Prostate gland (tissue), 2 donors: ENCODE data around the gene PLPPR2. TPM values are rescaled to one million over a fixed set of nuclear protein-coding genes. Genes with fewer than 3 reads are reported as not detected.
"Not testable (repeated sequence)": the region's sequence is repeated elsewhere in the genome, so short reads cannot be mapped to it uniquely, and the experiment has no call there.

Experiments used
- DNase-seq: peaks from one replicate; pipeline ENCODE4 v3.0.0-alpha.2; 2019; ENCODE audit warnings: low spot score
- H3K27ac ChIP-seq, 2 donors: fragments of 200-600 bp; sonication (generic); 2 replicates each; pipeline ENCODE4 v1.5.1; 2017 to 2019
- H3K27me3 ChIP-seq: fragments of 200-600 bp; sonication (generic); replicated peaks from 2 replicates; pipeline ENCODE4 v1.5.1; 2019; ENCODE audit not compliant: insufficient read depth
- H3K36me3 ChIP-seq, 2 donors: fragments of 200-600 bp; sonication (generic); 1 replicate in 1 of 2; 2 replicates in 1 of 2; pipeline versions ENCODE4 v1.5.1 to v1.8.1; 2017 to 2019
- H3K4me1 ChIP-seq: fragments of 200-600 bp; sonication (generic); replicated peaks from 2 replicates; pipeline ENCODE4 v1.5.1; 2019
- H3K4me3 ChIP-seq, 2 donors: fragments of 200-600 bp; sonication (generic); 2 replicates each; pipeline ENCODE4 v1.5.1; 2017 to 2019
- H3K9me3 ChIP-seq: fragments of 200-600 bp; sonication (generic); 2 replicates; pipeline ENCODE4 v1.5.1; 2017
- POLR2A ChIP-seq: fragments of 450-650 bp; IDR thresholded peaks from one replicate; pipeline ENCODE4 v1.6.1; 2016; ENCODE audit warnings: antibody characterized with exemption, mild to moderate bottlenecking
- POLR2AphosphoS5 ChIP-seq: sonication (generic); formaldehyde crosslinking; IDR thresholded peaks from one replicate; pipeline ENCODE4 v1.6.1; 2017; ENCODE audit warnings: antibody characterized with exemption
- WGBS: methylation state at CpG from one replicate; pipeline ENCODE4 v1.1.5; 2018; 5-methylcytosine and 5-hydroxymethylcytosine counted together
- intact Hi-C: fragments of 100-400 bp; cut with DNase I; formaldehyde crosslinking; loops from one replicate; pipeline ENCODE4 v1.14.2; 2022
- total RNA-seq, 2 donors: library from RNA; depleted of rRNA; stranded (reverse); fragments of >200 nt; gene quantifications; one replicate each; pipeline ENCODE4 v1.1.0, GENCODE V29; 2016
- TF ChIP-seq, protein P1 (sequence below), 4 experiments: fragments of 200-600 bp in 2 of 4; fragments of 450-650 bp in 2 of 4; sonication (generic) in 2 of 4; IDR thresholded peaks; 1 replicate in 3 of 4; 2 replicates in 1 of 4; pipeline ENCODE4 v1.5.1; 2016 to 2019; ENCODE audit warnings: antibody characterized with exemption in 4 of 4, mild to moderate bottlenecking in 2 of 4, moderate library complexity in 2 of 4

The PLPPR2 gene
- total RNA-seq, 2 donors from 2014 or later = 33.9 to 86.1 TPM

DNA sequence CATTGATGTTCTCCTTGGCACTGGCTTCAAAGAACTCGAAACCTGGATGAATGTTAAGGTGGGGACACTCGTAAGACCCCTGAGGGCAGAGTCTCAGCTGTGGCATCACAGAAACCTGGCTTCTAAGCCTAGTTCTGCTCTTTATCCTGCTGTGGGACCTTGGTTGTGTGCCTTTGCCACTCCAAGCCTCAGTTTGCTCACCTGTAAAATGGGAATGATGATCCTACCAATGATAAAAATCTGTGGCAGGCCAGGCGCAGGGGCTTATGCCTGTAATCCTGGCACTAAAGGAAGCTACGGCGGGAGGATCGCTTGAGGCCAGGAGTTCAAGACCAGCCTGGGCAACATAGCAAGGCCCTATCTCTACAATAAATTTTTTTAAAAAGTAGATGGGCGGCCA, 29.7 kb upstream of the PLPPR2 start:
- Histone ChIP-seq H3K36me3 (peaks cover 0 to 8% of the 10 kb centered on the region in 2 donors), H3K27me3 (no peaks in the 10 kb centered on the region), H3K4me3 (no peak overlapping the region), H3K9me3 (no peaks in the 10 kb centered on the region), H3K4me1 (peaks cover 16% of the 10 kb centered on the region), H3K27ac (no peak overlapping the region)
- TF ChIP-seq POLR2A (no peak), POLR2AphosphoS5 (no peak)
- TF ChIP-seq, protein P1, sequence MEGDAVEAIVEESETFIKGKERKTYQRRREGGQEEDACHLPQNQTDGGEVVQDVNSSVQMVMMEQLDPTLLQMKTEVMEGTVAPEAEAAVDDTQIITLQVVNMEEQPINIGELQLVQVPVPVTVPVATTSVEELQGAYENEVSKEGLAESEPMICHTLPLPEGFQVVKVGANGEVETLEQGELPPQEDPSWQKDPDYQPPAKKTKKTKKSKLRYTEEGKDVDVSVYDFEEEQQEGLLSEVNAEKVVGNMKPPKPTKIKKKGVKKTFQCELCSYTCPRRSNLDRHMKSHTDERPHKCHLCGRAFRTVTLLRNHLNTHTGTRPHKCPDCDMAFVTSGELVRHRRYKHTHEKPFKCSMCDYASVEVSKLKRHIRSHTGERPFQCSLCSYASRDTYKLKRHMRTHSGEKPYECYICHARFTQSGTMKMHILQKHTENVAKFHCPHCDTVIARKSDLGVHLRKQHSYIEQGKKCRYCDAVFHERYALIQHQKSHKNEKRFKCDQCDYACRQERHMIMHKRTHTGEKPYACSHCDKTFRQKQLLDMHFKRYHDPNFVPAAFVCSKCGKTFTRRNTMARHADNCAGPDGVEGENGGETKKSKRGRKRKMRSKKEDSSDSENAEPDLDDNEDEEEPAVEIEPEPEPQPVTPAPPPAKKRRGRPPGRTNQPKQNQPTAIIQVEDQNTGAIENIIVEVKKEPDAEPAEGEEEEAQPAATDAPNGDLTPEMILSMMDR (IDR thresholded peaks at IDR 0.05) = no peak
- intact Hi-C loops = no loop called here
- 97% methylated on average over 7 of the region's 7 CpGs for WGBS
- no peak for DNase-seq

DNA sequence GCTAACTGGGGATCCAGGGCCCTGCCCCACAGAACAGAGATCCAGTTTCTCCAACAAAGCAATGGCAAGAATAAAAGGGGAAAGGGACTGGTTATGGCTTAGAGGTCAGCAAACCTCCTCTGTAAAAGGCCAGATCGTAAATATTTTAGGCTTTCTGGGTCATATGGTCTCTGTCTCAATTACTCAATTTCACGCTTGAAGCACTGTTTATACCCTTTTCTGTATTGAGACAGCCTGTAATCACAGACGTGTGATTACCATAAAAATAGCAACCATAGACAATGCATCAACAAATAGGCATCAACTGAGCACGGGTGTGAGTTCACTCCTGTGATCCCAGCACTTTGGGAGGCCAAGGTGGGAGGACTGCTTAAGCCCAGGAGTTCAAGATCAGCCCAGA, 25.1 kb upstream of the PLPPR2 start:
- Histone ChIP-seq H3K27me3 (no peaks in the 10 kb centered on the region), H3K36me3 (peaks cover 0 to 22% of the 10 kb centered on the region in 2 donors), H3K27ac (no peak overlapping the region), H3K4me3 (no peak overlapping the region), H3K4me1 (no peaks in the 10 kb centered on the region), H3K9me3 (no peaks in the 10 kb centered on the region)
- no peak for TF ChIP-seq POLR2A
- TF ChIP-seq, protein P1 (IDR thresholded peaks at IDR 0.05) = no peak
- TF ChIP-seq POLR2AphosphoS5 = no peak
- DNase-seq = no peak
- WGBS = 59% methylated on average over 4 of the region's 4 CpGs
- intact Hi-C loops = no loop called here

- peaks cover 0 to 29% of the 10 kb centered on the region in 2 donors for H3K36me3 ChIP-seq
- H3K4me3 ChIP-seq = no peak overlapping the region
- no peak for DNase-seq
- intact Hi-C loops = no loop called here
- WGBS = 86% methylated on average over 4 of the region's 4 CpGs
- TF ChIP-seq POLR2A (no peak), POLR2AphosphoS5 (no peak)
- TF ChIP-seq, protein P1 (IDR thresholded peaks at IDR 0.05) = no peak
- H3K27me3 ChIP-seq = no peaks in the 10 kb centered on the region
- no peak overlapping the region for H3K27ac ChIP-seq
- no peaks in the 10 kb centered on the region for H3K9me3 ChIP-seq
- no peaks in the 10 kb centered on the region for H3K4me1 ChIP-seq
These were observed 23.7 kb upstream of the PLPPR2 start for GRCh38 chr19:11331502-11331901.

DNA sequence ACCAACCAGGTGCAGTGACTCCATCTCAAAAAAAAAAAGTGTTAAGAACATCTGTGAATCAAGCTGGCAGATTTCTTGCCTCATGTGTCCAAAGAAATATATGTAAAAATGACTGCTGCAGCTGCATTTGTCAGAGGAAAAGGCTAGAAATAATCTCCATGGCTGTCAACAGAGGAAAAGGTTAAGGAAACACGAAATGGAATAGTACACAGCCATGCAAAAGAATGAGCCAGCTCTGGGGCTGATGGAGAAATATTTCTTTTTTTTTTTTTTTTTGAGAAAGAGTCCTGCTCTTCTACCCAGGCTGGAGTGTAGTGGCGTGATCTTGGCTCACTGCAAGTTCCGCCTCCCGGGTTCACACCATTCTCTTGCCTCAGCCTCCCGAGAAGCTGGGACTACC, 22.4 kb upstream of the PLPPR2 start:
- H3K27me3 ChIP-seq = no peaks in the 10 kb centered on the region
- H3K4me3 ChIP-seq = no peak overlapping the region
- WGBS = 97% methylated on average over 5 of the region's 5 CpGs
- H3K27ac ChIP-seq = no peak overlapping the region
- no peak for TF ChIP-seq POLR2AphosphoS5
- TF ChIP-seq, protein P1 (IDR thresholded peaks at IDR 0.05) = no peak
- TF ChIP-seq POLR2A = no peak
- H3K36me3 ChIP-seq = peaks cover 0 to 26% of the 10 kb centered on the region in 2 donors
- intact Hi-C loops = no loop called here
- H3K9me3 ChIP-seq = no peaks in the 10 kb centered on the region
- no peaks in the 10 kb centered on the region for H3K4me1 ChIP-seq
- no peak for DNase-seq

DNA sequence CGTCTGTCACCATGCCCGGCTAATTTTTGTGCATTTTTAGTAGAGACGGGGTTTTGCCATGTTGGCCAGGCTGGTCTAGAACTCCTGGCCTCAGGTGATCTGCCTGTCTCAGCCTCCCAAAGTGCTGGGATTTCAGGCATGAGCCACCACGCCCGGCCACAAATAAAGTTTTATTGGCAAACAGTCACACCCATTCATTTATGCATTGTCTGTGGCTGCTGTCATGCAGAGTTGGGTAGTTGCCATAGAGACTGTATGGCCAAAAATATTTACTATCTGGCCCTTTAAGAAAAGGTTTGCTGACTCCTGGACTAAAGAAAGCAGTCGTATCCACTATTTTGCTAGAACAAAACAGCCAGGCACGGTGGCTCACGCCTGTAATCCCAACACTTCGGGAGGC, 21.4 kb upstream of the PLPPR2 start:
- intact Hi-C loops, H3K27me3 ChIP-seq, H3K4me3 ChIP-seq, DNase-seq, H3K9me3 ChIP-seq, H3K27ac ChIP-seq, H3K4me1 ChIP-seq: not testable (repeated sequence)
- peaks cover 0 to 26% of the 10 kb centered on the region in 2 donors for H3K36me3 ChIP-seq
- 78% methylated on average over 9 of the region's 9 CpGs for WGBS
